ENCODE data around the gene PRG3. TPM values are rescaled to one million over a fixed set of nuclear protein-coding genes. Genes with fewer than 3 reads are reported as not detected.

The PRG3 gene
- total RNA-seq, 2 donors from 2014 or later: not detected

GRCh38 chr11:57336111-57336666, 44.8 kb downstream of the PRG3 start:
- H3K27ac ChIP-seq: peak overlapping the region; percentile 78 to 81
- peak overlapping the region; percentile 92 for H3K4me3 ChIP-seq
- no peak for TF ChIP-seq CTCF (IDR thresholded peaks at IDR 0.05)
- no peak for ATAC-seq (ENCODE audit: insufficient number of reproducible peaks, low FRiP score, low read depth)
- DNase-seq (ENCODE audit: low spot score): no peak
- peaks cover 19% of the 10 kb centered on the region for H3K36me3 ChIP-seq
- no peaks in the 10 kb centered on the region for H3K9me3 ChIP-seq
- no peaks in the 10 kb centered on the region for H3K27me3 ChIP-seq (replicated peaks; ENCODE audit: insufficient read depth)
- peaks cover 12 to 19% of the 10 kb centered on the region in 2 donors for H3K4me1 ChIP-seq (ENCODE audit: control insufficient read depth in 1 of 2, low read depth in 2 of 2)

- TF ChIP-seq CTCF (IDR thresholded peaks at IDR 0.05): no peak
- peak; percentile 90 for ATAC-seq (ENCODE audit: insufficient number of reproducible peaks, low FRiP score, low read depth)
- no peaks in the 10 kb centered on the region for H3K9me3 ChIP-seq
- peak; percentile 53 for DNase-seq (ENCODE audit: low spot score)
- H3K27ac ChIP-seq: peak within 1 kb of the TSS; percentile 78 to 81
- H3K4me3 ChIP-seq: peak within 1 kb of the TSS; percentile 92
- peaks cover 25% of the 10 kb centered on the region for H3K36me3 ChIP-seq
- peaks cover 12 to 19% of the 10 kb centered on the region in 2 donors for H3K4me1 ChIP-seq (ENCODE audit: control insufficient read depth in 1 of 2, low read depth in 2 of 2)
- no peaks in the 10 kb centered on the region for H3K27me3 ChIP-seq (replicated peaks; ENCODE audit: insufficient read depth)
Observed at GRCh38 chr11:57335343-57336110, 45.4 kb downstream of the PRG3 start, which contains the start of gene SSRP1. TSS of gene SSRP1 (minus strand) at chr11:57335892. CDS start at chr11:57335121, 771 bp downstream.

GRCh38 chr11:57335023-57335342, 46.0 kb downstream of the PRG3 start:
- H3K27me3 ChIP-seq (replicated peaks; ENCODE audit: insufficient read depth): no peaks in the 10 kb centered on the region
- H3K27ac ChIP-seq: peak overlapping the region; percentile 78 to 81
- peaks cover 12 to 19% of the 10 kb centered on the region in 2 donors for H3K4me1 ChIP-seq (ENCODE audit: control insufficient read depth in 1 of 2, low read depth in 2 of 2)
- TF ChIP-seq CTCF (IDR thresholded peaks at IDR 0.05): no peak
- H3K4me3 ChIP-seq: peak overlapping the region; percentile 92
- ATAC-seq (ENCODE audit: insufficient number of reproducible peaks, low FRiP score, low read depth) (no peak), DNase-seq (ENCODE audit: low spot score) (no peak)
- peaks cover 31% of the 10 kb centered on the region for H3K36me3 ChIP-seq
- H3K9me3 ChIP-seq: no peaks in the 10 kb centered on the region

- Histone ChIP-seq H3K4me3 (no peak overlapping the region), H3K9me3 (no peaks in the 10 kb centered on the region), H3K27ac (no peak overlapping the region), H3K4me1 (ENCODE audit: control insufficient read depth in 1 of 2, low read depth in 2 of 2) (peaks cover 12 to 19% of the 10 kb centered on the region in 2 donors), H3K27me3 (replicated peaks; ENCODE audit: insufficient read depth) (no peaks in the 10 kb centered on the region), H3K36me3 (peaks cover 44% of the 10 kb centered on the region)
- no peak for TF ChIP-seq CTCF (IDR thresholded peaks at IDR 0.05)
- no peak for ATAC-seq (ENCODE audit: insufficient number of reproducible peaks, low FRiP score, low read depth)
- no peak for DNase-seq (ENCODE audit: low spot score)
Observed at GRCh38 chr11:57332694-57333440, 48.1 kb downstream of the PRG3 start.

GRCh38 chr11:57331720-57332119, 49.2 kb downstream of the PRG3 start:
- no peak overlapping the region for H3K27ac ChIP-seq
- H3K27me3 ChIP-seq (replicated peaks; ENCODE audit: insufficient read depth): no peaks in the 10 kb centered on the region
- ATAC-seq (ENCODE audit: insufficient number of reproducible peaks, low FRiP score, low read depth) (no peak), DNase-seq (ENCODE audit: low spot score) (no peak)
- H3K36me3 ChIP-seq: peaks cover 52% of the 10 kb centered on the region
- H3K9me3 ChIP-seq: no peaks in the 10 kb centered on the region
- no peak for TF ChIP-seq CTCF (IDR thresholded peaks at IDR 0.05)
- peaks cover 12 to 19% of the 10 kb centered on the region in 2 donors for H3K4me1 ChIP-seq (ENCODE audit: control insufficient read depth in 1 of 2, low read depth in 2 of 2)
- no peak overlapping the region for H3K4me3 ChIP-seq
